Transverse colon (tissue), 4 donors: ENCODE results near the gene ABCC1. TPM values are rescaled to one million over a fixed set of nuclear protein-coding genes. Genes with fewer than 3 reads are reported as not detected.

Source experiments
- DNase-seq: peaks from one replicate; pipeline ENCODE4 v3.0.0-alpha.2; 2019
- H3K27ac ChIP-seq, 4 donors: fragments of 200-600 bp; sonication (generic); 2 replicates each; pipeline ENCODE4 v1.5.1; 2016 to 2018; ENCODE audit warnings: inconsistent platforms in 4 of 4
- H3K27me3 ChIP-seq: fragments of 200-600 bp; sonication (generic); 2 replicates; pipeline ENCODE4 v1.5.1; 2017; ENCODE audit warnings: inconsistent platforms
- H3K36me3 ChIP-seq, 4 donors: fragments of 200-600 bp; sonication (generic); 2 replicates each; pipeline ENCODE4 v1.5.1; 2017 to 2019; ENCODE audit warnings: inconsistent platforms in 4 of 4
- H3K4me1 ChIP-seq, 4 donors: fragments of 200-600 bp; sonication (generic); 2 replicates each; pipeline ENCODE4 v1.5.1; 2017 to 2020; ENCODE audit warnings: inconsistent platforms in 4 of 4
- H3K4me3 ChIP-seq, 4 donors: fragments of 200-600 bp; sonication (generic); 1 replicate in 1 of 4; 2 replicates in 3 of 4; pipeline versions ENCODE4 v1.5.1 to v1.6.1; 2017 to 2019; ENCODE audit warnings: inconsistent platforms in 4 of 4
- H3K9me3 ChIP-seq, 2 donors: fragments of 200-600 bp; sonication (generic); 2 replicates each; pipeline ENCODE4 v1.5.1; 2017 to 2019; ENCODE audit warnings: inconsistent platforms in 2 of 2
- EP300 ChIP-seq: sonication (generic); formaldehyde crosslinking; IDR thresholded peaks from one replicate; pipeline ENCODE4 v1.6.1; 2017; ENCODE audit warnings: antibody characterized with exemption, low read depth
- POLR2A ChIP-seq: fragments of 450-650 bp; IDR thresholded peaks from one replicate; pipeline ENCODE4 v1.6.1; 2016; ENCODE audit warnings: antibody characterized with exemption, mild to moderate bottlenecking, moderate library complexity
- POLR2AphosphoS5 ChIP-seq, 3 donors: sonication (generic); formaldehyde crosslinking; IDR thresholded peaks; one replicate each; pipeline ENCODE4 v1.6.1; 2016; ENCODE audit warnings: antibody characterized with exemption in 3 of 3
- WGBS, 2 donors: methylation state at CpG; one replicate each; pipeline ENCODE4 v1.1.5; 2018; ENCODE audit warnings: low coverage in 1 of 2; 5-methylcytosine and 5-hydroxymethylcytosine counted together
- in situ Hi-C, 4 donors: fragments of 200-750 bp; cut with MboI; loops; one replicate each; pipeline versions ENCODE4 v1.15.0 to v1.15.1; 2017; ENCODE audit warnings: low sequenced_read_pairs in 3 of 4, low pct_ligation_motif_present in 1 of 4, low pct_unique_long_range_greater_than_20kb in 1 of 4
- intact Hi-C: fragments of 100-400 bp; cut with DNase I; formaldehyde crosslinking; loops from one replicate; pipeline ENCODE4 v1.15.1; 2023; ENCODE audit warnings: low total_unique reads
- total RNA-seq, 4 donors: library from RNA; depleted of rRNA; stranded (reverse); fragments of >200 nt; gene quantifications; one replicate each; pipeline ENCODE4 v1.1.0, GENCODE V29; 2016
- TF ChIP-seq, protein P1 (sequence below), 5 experiments: fragments of 200-600 bp in 3 of 5; fragments of 450-650 bp in 2 of 5; sonication (generic) in 3 of 5; IDR thresholded peaks; 1 replicate in 2 of 5; 2 replicates in 3 of 5; pipeline ENCODE4 v1.5.1; 2016 to 2017; ENCODE audit warnings: antibody characterized with exemption in 5 of 5, inconsistent platforms in 3 of 5, mild to moderate bottlenecking in 2 of 5, moderate library complexity in 1 of 5

ABCC1 gene
- total RNA-seq, 4 donors from 2014 or later = 17.1 to 67.3 (median 36.9) TPM

DNA sequence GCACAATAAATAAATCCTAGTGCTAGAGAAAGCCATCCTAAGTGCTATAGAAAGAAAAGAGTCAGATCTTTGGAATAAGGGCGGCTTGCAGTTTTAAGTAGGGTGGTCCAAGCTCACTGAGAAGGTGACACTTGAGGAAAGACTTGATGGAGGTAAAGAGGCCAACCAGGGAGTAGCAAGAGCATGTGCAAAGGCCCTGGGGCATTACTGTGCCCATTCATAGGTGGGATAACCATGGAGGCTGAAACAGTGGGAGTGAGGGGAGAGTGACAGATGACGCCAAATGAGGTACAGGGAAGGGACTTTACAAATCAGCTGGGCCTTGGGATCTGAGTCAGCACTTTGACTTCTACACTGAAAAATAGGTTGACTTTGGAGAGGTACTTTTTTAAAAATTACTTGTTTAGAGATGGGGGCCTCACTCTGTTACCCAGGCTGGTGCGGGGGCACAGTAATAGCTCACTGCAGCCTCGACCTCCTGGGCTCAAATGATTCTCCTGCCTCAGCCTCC is 115.5 kb downstream of the ABCC1 start:
- H3K4me1 ChIP-seq = peaks cover 0 to 15% (median 9%) of the 10 kb centered on the region in 4 donors
- H3K27ac ChIP-seq = peak overlapping the region in 3 of 4 donors; percentile 66 to 82 (median 79)

GRCh38 chr16:16067127-16067526 is 117.7 kb downstream of the ABCC1 start:
- Histone ChIP-seq H3K27ac (peak overlapping the region; percentile 44 to 79 (median 72)), H3K4me1 (peaks cover 0 to 12% (median 10%) of the 10 kb centered on the region in 4 donors), H3K27me3 (no peaks in the 10 kb centered on the region), H3K9me3 (no peaks in the 10 kb centered on the region), H3K4me3 (no peak overlapping the region), H3K36me3 (no peaks in the 10 kb centered on the region)
- WGBS, 2 donors = 85% methylated on average over 13 of the region's 13 CpGs; no CpG with 5 or more reads in 1 of the 2 donors
- DNase-seq = peak; percentile 18
- peak; percentile 91 for TF ChIP-seq EP300
- TF ChIP-seq POLR2AphosphoS5 (IDR thresholded peaks at IDR 0.05) = peak; percentile 77 to 90 (median 86)
- no peak for TF ChIP-seq POLR2A
- in situ Hi-C loops (no loop called here), intact Hi-C loops (no loop called here)

More for the DNA sequence above, 115.5 kb downstream of the ABCC1 start:
- DNase-seq = no peak
- TF ChIP-seq EP300 (no peak), POLR2AphosphoS5 (IDR thresholded peaks at IDR 0.05) (no peak), POLR2A (no peak)
- TF ChIP-seq, protein P1, sequence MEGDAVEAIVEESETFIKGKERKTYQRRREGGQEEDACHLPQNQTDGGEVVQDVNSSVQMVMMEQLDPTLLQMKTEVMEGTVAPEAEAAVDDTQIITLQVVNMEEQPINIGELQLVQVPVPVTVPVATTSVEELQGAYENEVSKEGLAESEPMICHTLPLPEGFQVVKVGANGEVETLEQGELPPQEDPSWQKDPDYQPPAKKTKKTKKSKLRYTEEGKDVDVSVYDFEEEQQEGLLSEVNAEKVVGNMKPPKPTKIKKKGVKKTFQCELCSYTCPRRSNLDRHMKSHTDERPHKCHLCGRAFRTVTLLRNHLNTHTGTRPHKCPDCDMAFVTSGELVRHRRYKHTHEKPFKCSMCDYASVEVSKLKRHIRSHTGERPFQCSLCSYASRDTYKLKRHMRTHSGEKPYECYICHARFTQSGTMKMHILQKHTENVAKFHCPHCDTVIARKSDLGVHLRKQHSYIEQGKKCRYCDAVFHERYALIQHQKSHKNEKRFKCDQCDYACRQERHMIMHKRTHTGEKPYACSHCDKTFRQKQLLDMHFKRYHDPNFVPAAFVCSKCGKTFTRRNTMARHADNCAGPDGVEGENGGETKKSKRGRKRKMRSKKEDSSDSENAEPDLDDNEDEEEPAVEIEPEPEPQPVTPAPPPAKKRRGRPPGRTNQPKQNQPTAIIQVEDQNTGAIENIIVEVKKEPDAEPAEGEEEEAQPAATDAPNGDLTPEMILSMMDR (IDR thresholded peaks at IDR 0.05) = no peak
- 93 to 100% methylated on average over 1 to 4 of the region's 4 CpGs for WGBS, 2 donors
- in situ Hi-C loops (no loop called here), intact Hi-C loops (loop anchor here (5.0 kb wide), 1 partner anchor 62 kb away; no protein-coding TSS in a partner anchor)
- Histone ChIP-seq H3K36me3 (no peaks in the 10 kb centered on the region), H3K27me3 (no peaks in the 10 kb centered on the region), H3K9me3 (no peaks in the 10 kb centered on the region), H3K4me3 (no peak overlapping the region)

DNA sequence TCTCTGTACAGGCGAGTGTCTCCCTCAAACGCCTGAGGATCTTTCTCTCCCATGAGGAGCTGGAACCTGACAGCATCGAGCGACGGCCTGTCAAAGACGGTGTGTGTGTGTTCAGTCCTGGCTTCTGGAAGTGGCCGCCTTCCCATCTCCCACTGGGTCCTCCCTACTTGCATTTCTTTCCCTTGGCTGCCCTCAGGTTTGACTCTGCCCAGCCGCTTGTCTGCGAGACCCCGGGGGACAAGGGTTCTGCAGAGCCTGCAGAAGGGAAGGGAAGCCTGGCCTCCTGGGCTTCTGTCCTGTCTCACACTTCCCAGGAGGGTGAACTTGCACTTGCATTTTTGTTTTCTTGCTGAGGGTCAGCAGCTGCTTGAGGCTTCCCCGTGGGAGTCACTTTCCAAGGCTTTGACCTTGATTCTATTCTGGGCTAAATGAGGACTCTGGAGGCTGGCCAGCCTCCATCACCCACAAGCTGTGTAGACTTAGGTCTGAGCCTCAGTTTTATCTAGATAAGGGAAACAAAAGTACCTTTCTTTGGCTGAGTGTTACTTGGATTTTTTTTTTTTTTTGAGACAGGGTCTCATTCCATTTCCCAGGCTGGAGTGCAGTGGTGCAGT is 122.3 kb downstream of the ABCC1 start:
- DNase-seq = no peak
- Histone ChIP-seq H3K4me1 (peaks cover 3 to 22% (median 17%) of the 10 kb centered on the region in 4 donors), H3K36me3 (no peaks in the 10 kb centered on the region), H3K9me3 (no peaks in the 10 kb centered on the region), H3K4me3 (no peak overlapping the region), H3K27ac (peak overlapping the region in 3 of 4 donors; percentile 66 to 79 (median 70)), H3K27me3 (no peaks in the 10 kb centered on the region)
- no peak for TF ChIP-seq POLR2AphosphoS5 (IDR thresholded peaks at IDR 0.05)
- intact Hi-C loops (no loop called here), in situ Hi-C loops (no loop called here)
- 0 to 77% methylated on average over 1 to 11 of the region's 11 CpGs for WGBS, 2 donors

DNA sequence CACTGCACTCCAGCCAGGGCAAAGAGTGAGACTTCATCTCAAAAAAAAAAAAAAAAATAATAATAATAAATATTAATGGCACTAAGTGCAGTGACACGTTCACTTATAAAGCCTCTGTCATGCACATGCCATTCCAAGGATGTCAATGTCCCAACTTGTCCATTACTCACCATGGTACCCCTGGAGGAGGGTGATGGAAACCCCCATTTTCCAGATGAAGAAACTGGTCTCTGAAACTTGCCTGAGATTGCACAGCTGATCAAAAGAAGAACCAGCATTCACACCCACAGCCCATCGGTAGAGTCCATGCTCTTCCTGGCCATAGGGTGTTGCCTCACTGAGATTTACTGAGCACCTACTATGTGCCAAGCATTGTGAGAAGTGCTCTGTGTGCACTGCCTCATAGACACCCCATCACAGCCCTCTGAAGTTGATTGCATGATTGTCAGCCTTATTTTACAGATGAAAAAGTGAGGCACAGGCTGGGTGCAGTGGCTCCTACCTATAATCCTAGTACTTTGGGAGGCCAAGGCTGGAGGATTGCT is 123.7 kb downstream of the ABCC1 start:
- H3K9me3 ChIP-seq = no peaks in the 10 kb centered on the region
- peaks cover 3 to 22% (median 14%) of the 10 kb centered on the region in 4 donors for H3K4me1 ChIP-seq
- 89% methylated on average over 2 of the region's 2 CpGs; no CpG with 5 or more reads in 1 of the 2 donors for WGBS, 2 donors
- in situ Hi-C loops = no loop called here
- no peak for DNase-seq
- H3K27me3 ChIP-seq = no peaks in the 10 kb centered on the region
- H3K27ac ChIP-seq = peak overlapping the region in 1 of 4 donors; percentile 79
- H3K36me3 ChIP-seq = no peaks in the 10 kb centered on the region
- intact Hi-C loops = no loop called here
- no peak for TF ChIP-seq EP300
- TF ChIP-seq, protein P1 (IDR thresholded peaks at IDR 0.05) = no peak
- no peak for TF ChIP-seq POLR2AphosphoS5 (IDR thresholded peaks at IDR 0.05)
- TF ChIP-seq POLR2A = no peak
- no peak overlapping the region for H3K4me3 ChIP-seq
